GM12878 (cell line): ENCODE measurements around the gene SRCIN1. TPM values are rescaled to one million over a fixed set of nuclear protein-coding genes. Genes with fewer than 3 reads are reported as not detected.

Source experiments
- ATAC-seq: fragments of 200-7000 bp; cut with Tn5 transposase; 3 replicates; pipeline ENCODE4 v1.9.1; 2020; ENCODE audit warnings: mild to moderate bottlenecking, moderate library complexity
- BruUV-seq: library from RNA; stranded (reverse); fragments of 400-500 nt; replicated peaks from 2 replicates; lab custom pipeline; 2021; lab: Mats Ljungman, UMichigan
- CTCF ChIA-PET: fragments of 300-600 bp; sonication (Branson Sonifier 250); formaldehyde crosslinking; extraction: SDS; loops from one replicate; lab custom pipeline; 2021; ENCODE audit warnings: inconsistent platforms; lab: Yijun Ruan, JAX
- POLR2A ChIA-PET: fragments of 350-600 bp; formaldehyde crosslinking; extraction: SDS; loops from one replicate; lab custom pipeline; 2021; ENCODE audit warnings: inconsistent platforms; lab: Charles Lee
- RAD21 ChIA-PET: fragments of 300-600 bp; sonication (Branson Sonifier 250); formaldehyde crosslinking; loops from one replicate; lab custom pipeline; 2023; ENCODE audit warnings: antibody characterized with exemption; ENCODE audit not compliant: unreplicated experiment; lab: Charles Lee
- SMC1A ChIA-PET: fragments of 300-600 bp; sonication (Branson Sonifier 250); formaldehyde crosslinking; loops from one replicate; lab custom pipeline; 2023; ENCODE audit not compliant: unreplicated experiment, uncharacterized antibody; lab: Charles Lee
- DNase-seq: peaks from one replicate; pipeline ENCODE4 v3.0.0-alpha.2; 2011; ENCODE audit warnings: low read depth, low spot score
- FAIRE-seq: peaks from 3 replicates; lab custom pipeline; 2011; peaks lifted over from hg19 to GRCh38; lab: Jason Lieb, UNC
- H2AFZ ChIP-seq: 2 replicates; pipeline ENCODE4 v1.6.0; 2011; ENCODE audit warnings: low read depth, low read length, control low read depth; ENCODE audit not compliant: control insufficient read depth
- H3K27ac ChIP-seq: 2 replicates; pipeline ENCODE4 v1.5.1; 2011; ENCODE audit warnings: control low read depth; ENCODE audit not compliant: control insufficient read depth, insufficient read depth
- H3K27me3 ChIP-seq, 2 experiments: replicated peaks in 1 of 2; 2 replicates each; pipeline versions ENCODE4 v1.6.0 to v1.6.1; 2011; ENCODE audit warnings: low read length in 1 of 2; ENCODE audit not compliant: control insufficient read depth in 2 of 2, insufficient read depth in 2 of 2
- H3K36me3 ChIP-seq, 2 experiments: 2 replicates each; pipeline ENCODE4 v1.5.1; 2011; ENCODE audit warnings: low read length in 1 of 2; ENCODE audit not compliant: control insufficient read depth in 2 of 2, insufficient read depth in 2 of 2
- H3K4me1 ChIP-seq: 2 replicates; pipeline ENCODE4 v1.6.1; 2011; ENCODE audit warnings: mild to moderate bottlenecking, low read length, moderate library complexity, mixed read lengths; ENCODE audit not compliant: control insufficient read depth, insufficient read depth
- H3K4me2 ChIP-seq: 2 replicates; pipeline ENCODE4 v1.6.0; 2011; ENCODE audit warnings: control low read depth; ENCODE audit not compliant: control insufficient read depth, insufficient read depth
- H3K4me3 ChIP-seq: fragments of 200-600 bp; sonication (generic); 2 replicates; pipeline ENCODE4 v1.5.1; 2016
- H3K79me2 ChIP-seq: 2 replicates; pipeline ENCODE4 v1.6.0; 2011; ENCODE audit warnings: low read length; ENCODE audit not compliant: control insufficient read depth, insufficient read depth
- H3K9ac ChIP-seq: 2 replicates; pipeline ENCODE4 v1.8.0; 2011; ENCODE audit warnings: low read length, control low read depth, mixed read lengths; ENCODE audit not compliant: control insufficient read depth, insufficient read depth
- H3K9me3 ChIP-seq: replicated peaks from 3 replicates; pipeline ENCODE4 v1.5.1; 2011; ENCODE audit warnings: mild to moderate bottlenecking, low read length; ENCODE audit not compliant: control insufficient read depth, insufficient read depth
- H4K20me1 ChIP-seq: 2 replicates; pipeline ENCODE4 v1.6.0; 2011; ENCODE audit not compliant: control insufficient read depth, insufficient read depth
- BHLHE40 ChIP-seq, 2 experiments: fragments of 450-650 bp in 1 of 2; IDR thresholded peaks; 2 replicates each; pipeline ENCODE4 v1.6.1; 2011 to 2017; ENCODE audit warnings: low read depth in 2 of 2, borderline replicate concordance in 1 of 2, improper control_type of control experiment in 1 of 2, low read length in 1 of 2, mild to moderate bottlenecking in 1 of 2
- BMI1 ChIP-seq: fragments of 450-650 bp; IDR thresholded peaks from 2 replicates; pipeline ENCODE4 v1.6.1; 2016; ENCODE audit warnings: mild to moderate bottlenecking, moderate library complexity, borderline replicate concordance
- CREM ChIP-seq: IDR thresholded peaks from 2 replicates; pipeline ENCODE4 v1.6.1; 2014; ENCODE audit warnings: antibody characterized with exemption, low read depth
- HDAC2 ChIP-seq: fragments of 200-600 bp; sonication (generic); IDR thresholded peaks from 2 replicates; pipeline ENCODE4 v1.6.1; 2017
- IRF4 ChIP-seq: IDR thresholded peaks from 2 replicates; pipeline ENCODE4 v1.6.1; 2011; ENCODE audit warnings: low read depth, low read length
- KDM1A ChIP-seq: fragments of 200-600 bp; sonication (generic); IDR thresholded peaks from 2 replicates; pipeline ENCODE4 v1.6.1; 2016; ENCODE audit warnings: borderline replicate concordance
- MTA3 ChIP-seq: IDR thresholded peaks from 2 replicates; pipeline ENCODE4 v1.6.1; 2012; ENCODE audit warnings: low read length, inconsistent platforms, borderline replicate concordance
- MYC ChIP-seq: IDR thresholded peaks from 2 replicates; pipeline ENCODE4 v1.6.1; 2011; ENCODE audit warnings: mild to moderate bottlenecking, low read length, moderate library complexity, inconsistent platforms; ENCODE audit not compliant: insufficient read depth, insufficient replicate concordance, insufficient read length, severe bottlenecking
- NR2C2 ChIP-seq: IDR thresholded peaks from 2 replicates; pipeline ENCODE4 v1.6.1; 2011; ENCODE audit warnings: borderline replicate concordance, low read depth; ENCODE audit not compliant: control insufficient read depth, insufficient read length
- PKNOX1 ChIP-seq: fragments of 450-650 bp; IDR thresholded peaks from 2 replicates; pipeline ENCODE4 v1.6.1; 2016; ENCODE audit warnings: mild to moderate bottlenecking
- SMAD5 ChIP-seq: IDR thresholded peaks from 2 replicates; pipeline ENCODE4 v1.6.1; 2016; ENCODE audit warnings: antibody characterized with exemption, low read depth
- SMARCA5 ChIP-seq: fragments of 450-650 bp; IDR thresholded peaks from 2 replicates; pipeline ENCODE4 v1.6.1; 2017; ENCODE audit warnings: mild to moderate bottlenecking
- TAF1 ChIP-seq: IDR thresholded peaks from 2 replicates; pipeline ENCODE4 v1.6.1; 2011; ENCODE audit warnings: mild to moderate bottlenecking, low read depth, low read length, borderline replicate concordance
- YBX1 ChIP-seq: fragments of 450-650 bp; IDR thresholded peaks from 2 replicates; pipeline ENCODE4 v1.6.1; 2016; ENCODE audit warnings: antibody characterized with exemption
- ZNF384 ChIP-seq: IDR thresholded peaks from 2 replicates; pipeline ENCODE4 v1.6.1; 2012; ENCODE audit warnings: low read depth, mild to moderate bottlenecking, low read length, improper control_type of control experiment, borderline replicate concordance
- ZSCAN29 ChIP-seq: fragments of 450-650 bp; IDR thresholded peaks from 2 replicates; pipeline ENCODE4 v1.6.1; 2017; ENCODE audit warnings: mild to moderate bottlenecking, moderate library complexity
- WGBS: methylation state at CpG from one replicate; pipeline ENCODE4 v1.1.6; 2016; ENCODE audit warnings: low lambda C conversion rate; ENCODE audit not compliant: insufficient replicate concordance, insufficient coverage; ENCODE audit errors: missing lambda C conversion rate; 5-methylcytosine and 5-hydroxymethylcytosine counted together
- in situ Hi-C: fragments of 300-500 bp; cut with MboI; formaldehyde crosslinking; loops from 9 replicates; pipeline ENCODE4 v1.14.3; 2018; ENCODE audit warnings: mixed read lengths
- intact Hi-C: fragments of 100-400 bp; cut with micrococcal nuclease; formaldehyde crosslinking; loops from one replicate; pipeline ENCODE4 v1.14.2; 2022; ENCODE audit not compliant: unreplicated experiment
- polyA plus RNA-seq, 11 experiments: library from polyadenylated mRNA; depleted of rRNA in 4 of 11; unstranded in 6 of 11; stranded (reverse) in 5 of 11; fragments of >200 nt; fragmentation: Nextera tagmentation in 4 of 11; fragmentation: Illumina TruSeq in 1 of 11; extraction: Ambion mirVana in 4 of 11; extraction: Trizol in 1 of 11; gene quantifications; 1 replicate in 1 of 11; 2 replicates in 10 of 11; pipeline versions ENCODE4 v1.2.1 to v1.2.3, GENCODE V29; 2011 to 2016; ENCODE audit warnings: inconsistent platforms in 2 of 11, missing spikeins in 2 of 11, low read depth in 1 of 11
- total RNA-seq, 4 experiments: library from RNA; depleted of rRNA in 3 of 4; stranded (reverse); fragments of >200 nt in 3 of 4; fragmentation: Illumina TruSeq in 1 of 4; extraction: Trizol in 1 of 4; gene quantifications; 2 replicates each; pipeline versions ENCODE4 v1.2.1 to v1.2.3, GENCODE V29; 2013 to 2021
- TF ChIP-seq, protein P1 (sequence below): fragments of 450-650 bp; conservative IDR thresholded peaks from 2 replicates; pipeline ENCODE4 v1.6.1; 2017; ENCODE audit warnings: mild to moderate bottlenecking, moderate library complexity
- TF ChIP-seq, protein P2 (sequence below): fragments of 450-650 bp; IDR thresholded peaks from 2 replicates; pipeline ENCODE4 v1.6.1; 2017; ENCODE audit warnings: low read depth, mild to moderate bottlenecking, moderate library complexity

Gene SRCIN1
- total and polyA plus RNA-seq, 10 of the 15 experiments (the other 5 are each of a cell fraction or from before 2014, with no cell fraction given) = under 0.01 to 0.74 (median 0.20) TPM; not detected in 3

GRCh38 chr17:38611872-38612376 lies 6.2 kb upstream of the SRCIN1 start (continued):
- no peak for TF ChIP-seq PKNOX1
- no peak for TF ChIP-seq BMI1
- no peak for TF ChIP-seq SMAD5
- TF ChIP-seq ZNF384 = no peak
- no peak for TF ChIP-seq CREM
- no peak for TF ChIP-seq NR2C2
- TF ChIP-seq, protein P1, sequence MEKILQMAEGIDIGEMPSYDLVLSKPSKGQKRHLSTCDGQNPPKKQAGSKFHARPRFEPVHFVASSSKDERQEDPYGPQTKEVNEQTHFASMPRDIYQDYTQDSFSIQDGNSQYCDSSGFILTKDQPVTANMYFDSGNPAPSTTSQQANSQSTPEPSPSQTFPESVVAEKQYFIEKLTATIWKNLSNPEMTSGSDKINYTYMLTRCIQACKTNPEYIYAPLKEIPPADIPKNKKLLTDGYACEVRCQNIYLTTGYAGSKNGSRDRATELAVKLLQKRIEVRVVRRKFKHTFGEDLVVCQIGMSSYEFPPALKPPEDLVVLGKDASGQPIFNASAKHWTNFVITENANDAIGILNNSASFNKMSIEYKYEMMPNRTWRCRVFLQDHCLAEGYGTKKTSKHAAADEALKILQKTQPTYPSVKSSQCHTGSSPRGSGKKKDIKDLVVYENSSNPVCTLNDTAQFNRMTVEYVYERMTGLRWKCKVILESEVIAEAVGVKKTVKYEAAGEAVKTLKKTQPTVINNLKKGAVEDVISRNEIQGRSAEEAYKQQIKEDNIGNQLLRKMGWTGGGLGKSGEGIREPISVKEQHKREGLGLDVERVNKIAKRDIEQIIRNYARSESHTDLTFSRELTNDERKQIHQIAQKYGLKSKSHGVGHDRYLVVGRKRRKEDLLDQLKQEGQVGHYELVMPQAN = no peak
- TF ChIP-seq, all 136 proteins: peak for 0

DNA sequence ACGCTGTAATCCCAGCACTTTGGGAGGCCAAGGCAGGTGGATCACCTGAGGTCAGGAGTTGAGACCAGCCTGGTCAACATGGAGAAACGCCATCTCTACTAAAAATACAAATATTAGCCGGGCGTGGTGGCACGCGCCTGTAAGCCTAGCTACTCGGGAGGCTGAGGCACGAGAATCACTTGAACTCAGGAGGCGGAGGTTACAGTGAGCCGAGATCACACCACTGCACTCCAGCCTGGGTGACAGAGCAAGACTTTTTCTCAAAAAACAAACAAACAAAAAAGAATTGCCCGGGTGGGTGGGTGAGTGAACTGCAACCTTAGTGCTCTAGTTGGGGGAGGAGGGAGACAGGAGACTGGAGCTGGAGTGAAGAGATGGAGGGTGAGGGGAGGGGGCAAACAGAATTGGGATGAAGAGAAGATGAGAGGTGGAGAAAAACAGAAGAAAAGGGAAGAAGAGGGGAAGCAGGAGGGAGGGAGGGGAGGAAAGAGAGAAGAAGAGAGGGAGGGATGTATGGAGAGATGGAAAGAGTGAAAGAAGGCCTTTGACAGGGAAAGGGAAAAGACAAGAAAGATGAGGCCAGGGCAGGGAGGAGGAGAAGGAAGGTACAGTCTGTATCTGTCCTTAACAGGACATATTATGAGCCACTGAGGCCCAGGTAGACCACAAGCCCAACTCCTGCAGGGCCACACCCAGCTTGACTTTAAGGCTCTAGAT lies 5.5 kb upstream of the SRCIN1 start:
- ATAC-seq = no peak
- TF ChIP-seq HDAC2 = no peak
- no peak for TF ChIP-seq KDM1A
- TF ChIP-seq, protein P2, sequence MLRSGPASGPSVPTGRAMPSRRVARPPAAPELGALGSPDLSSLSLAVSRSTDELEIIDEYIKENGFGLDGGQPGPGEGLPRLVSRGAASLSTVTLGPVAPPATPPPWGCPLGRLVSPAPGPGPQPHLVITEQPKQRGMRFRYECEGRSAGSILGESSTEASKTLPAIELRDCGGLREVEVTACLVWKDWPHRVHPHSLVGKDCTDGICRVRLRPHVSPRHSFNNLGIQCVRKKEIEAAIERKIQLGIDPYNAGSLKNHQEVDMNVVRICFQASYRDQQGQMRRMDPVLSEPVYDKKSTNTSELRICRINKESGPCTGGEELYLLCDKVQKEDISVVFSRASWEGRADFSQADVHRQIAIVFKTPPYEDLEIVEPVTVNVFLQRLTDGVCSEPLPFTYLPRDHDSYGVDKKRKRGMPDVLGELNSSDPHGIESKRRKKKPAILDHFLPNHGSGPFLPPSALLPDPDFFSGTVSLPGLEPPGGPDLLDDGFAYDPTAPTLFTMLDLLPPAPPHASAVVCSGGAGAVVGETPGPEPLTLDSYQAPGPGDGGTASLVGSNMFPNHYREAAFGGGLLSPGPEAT = no peak
- no peak for TF ChIP-seq MYC
- no peak for TF ChIP-seq SMARCA5
- no peak for TF ChIP-seq NR2C2
- TF ChIP-seq MTA3 = no peak
- no peak for TF ChIP-seq ZSCAN29
- TF ChIP-seq BHLHE40 (IDR thresholded peaks at IDR 0.05; ENCODE audit: borderline replicate concordance in 1 of 2, low read depth in 2 of 2, low read length in 1 of 2) = no peak
- TF ChIP-seq TAF1 = no peak
- TF ChIP-seq IRF4 = no peak
- TF ChIP-seq YBX1 = no peak

More for the DNA sequence above, 5.5 kb upstream of the SRCIN1 start:
- Histone ChIP-seq H4K20me1 (no peaks in the 10 kb centered on the region), H2AFZ (no peak overlapping the region), H3K4me2 (no peak overlapping the region), H3K4me1 (peaks cover 16% of the 10 kb centered on the region), H3K27me3 (peaks cover 0 to 6% of the 10 kb centered on the region in 2 experiments; a peak in 2 of 4 replicates), H3K27ac (no peak overlapping the region), H3K4me3 (no peak overlapping the region), H3K9ac (no peak overlapping the region), H3K9me3 (peaks cover 5% of the 10 kb centered on the region; the same call in 2 of the 3 replicates), H3K36me3 (no peaks in the 10 kb centered on the region), H3K79me2 (no peaks in the 10 kb centered on the region)
- WGBS = 70% methylated on average over 11 of the region's 11 CpGs
- ChIA-PET SMC1A (interaction anchor here (1.1 kb wide), 1 partner anchor 89 kb away, joined by 4 read pairs; no protein-coding TSS in a partner anchor), CTCF (interaction anchor here (1.6 kb wide), 1 partner anchor 52 kb away, joined by 5 read pairs; no protein-coding TSS in a partner anchor), POLR2A (no interaction called here), RAD21 (no interaction called here)
- intact Hi-C loops (no loop called here), in situ Hi-C loops (no loop called here)
- DNase-seq (no peak), FAIRE-seq (no peak)
- no TSS peak for BruUV-seq
